ENCODE data around the gene UBR4. TPM values are rescaled to one million over a fixed set of nuclear protein-coding genes. Genes with fewer than 3 reads are reported as not detected.

UBR4 gene
- polyA plus RNA-seq, 3 donors: 111 to 114 (median 111) TPM

- DNase-seq (ENCODE audit: low read depth in 3 of 3, low spot score in 2 of 3): no peak
Observed at GRCh38 chr1:19153169-19153568, 56.9 kb downstream of the UBR4 start.

- DNase-seq (ENCODE audit: low read depth in 3 of 3, low spot score in 2 of 3): no peak
Observed at GRCh38 chr1:19151537-19151936, 58.5 kb downstream of the UBR4 start.

GRCh38 chr1:19149736-19150135 lies 60.3 kb downstream of the UBR4 start:
- no peak for DNase-seq (ENCODE audit: low read depth in 3 of 3, low spot score in 2 of 3)

- DNase-seq (ENCODE audit: low read depth in 3 of 3, low spot score in 2 of 3): no peak
Observed at GRCh38 chr1:19140465-19140864, 69.6 kb downstream of the UBR4 start.

GRCh38 chr1:19139711-19140110 lies 70.4 kb downstream of the UBR4 start:
- DNase-seq (ENCODE audit: low read depth in 3 of 3, low spot score in 2 of 3): no peak

- no peak for DNase-seq (ENCODE audit: low read depth in 3 of 3, low spot score in 2 of 3)
Observed at GRCh38 chr1:19138958-19139581, 71.0 kb downstream of the UBR4 start.

- no peak for DNase-seq (ENCODE audit: low read depth in 3 of 3, low spot score in 2 of 3)
Observed at GRCh38 chr1:19138331-19138730, 71.7 kb downstream of the UBR4 start.

- DNase-seq (ENCODE audit: low read depth in 3 of 3, low spot score in 2 of 3): no peak
Observed at GRCh38 chr1:19137158-19137557, 72.9 kb downstream of the UBR4 start.

GRCh38 chr1:19133360-19133759 lies 76.7 kb downstream of the UBR4 start:
- no peak for DNase-seq (ENCODE audit: low read depth in 3 of 3, low spot score in 2 of 3)

GRCh38 chr1:19130468-19130867 lies 79.6 kb downstream of the UBR4 start:
- DNase-seq (ENCODE audit: low read depth in 3 of 3, low spot score in 2 of 3): no peak

- no peak for DNase-seq (ENCODE audit: low read depth in 3 of 3, low spot score in 2 of 3)
Observed at GRCh38 chr1:19128968-19129514, 81.0 kb downstream of the UBR4 start.

- DNase-seq (ENCODE audit: low read depth in 3 of 3, low spot score in 2 of 3): no peak
Observed at GRCh38 chr1:19124273-19124672, 85.8 kb downstream of the UBR4 start.

- DNase-seq (ENCODE audit: low read depth in 3 of 3, low spot score in 2 of 3): no peak
Observed at GRCh38 chr1:19123837-19124236, 86.2 kb downstream of the UBR4 start.

GRCh38 chr1:19122668-19123067 lies 87.4 kb downstream of the UBR4 start:
- no peak for DNase-seq (ENCODE audit: low read depth in 3 of 3, low spot score in 2 of 3)

- DNase-seq (ENCODE audit: low read depth in 3 of 3, low spot score in 2 of 3): no peak
Observed at GRCh38 chr1:19121192-19121591, 88.9 kb downstream of the UBR4 start.

- no peak for DNase-seq (ENCODE audit: low read depth in 3 of 3, low spot score in 2 of 3)
Observed at GRCh38 chr1:19120070-19120469, 90.0 kb downstream of the UBR4 start.

GRCh38 chr1:19115082-19115808 lies 94.8 kb downstream of the UBR4 start:
- DNase-seq (ENCODE audit: low read depth in 3 of 3, low spot score in 2 of 3): no peak

GRCh38 chr1:19113697-19114092 lies 96.4 kb downstream of the UBR4 start:
- no peak for DNase-seq (ENCODE audit: low read depth in 3 of 3, low spot score in 2 of 3)

- no peak for DNase-seq (ENCODE audit: low read depth in 3 of 3, low spot score in 2 of 3)
Observed at GRCh38 chr1:19112891-19113696, 97.0 kb downstream of the UBR4 start.

GRCh38 chr1:19110257-19110927 lies 99.7 kb downstream of the UBR4 start:
- DNase-seq (ENCODE audit: low read depth in 3 of 3, low spot score in 2 of 3): no peak

- DNase-seq (ENCODE audit: low read depth in 3 of 3, low spot score in 2 of 3): no peak
Observed at GRCh38 chr1:19109545-19109944, 100.5 kb downstream of the UBR4 start.

All from right renal cortex interstitium (tissue), 3 donors.